HTERT RPE-1 (cell line): ENCODE data around the gene GATA3.

Experiments
- in situ Hi-C: fragments of 300-500 bp; cut with MboI; formaldehyde crosslinking; loops from 4 replicates; pipeline ENCODE4 v1.14.3; 2020; ENCODE audit warnings: low sequenced_read_pairs

GATA3 gene

GRCh38 chr10:8063128-8063908, 8.8 kb downstream of the GATA3 start:
- in situ Hi-C loops, result no loop called here

GRCh38 chr10:8063935-8064334, 9.4 kb downstream of the GATA3 start:
- in situ Hi-C loops, result no loop called here

GRCh38 chr10:8064436-8064835, 9.9 kb downstream of the GATA3 start:
- in situ Hi-C loops, result no loop called here

GRCh38 chr10:8065651-8066050, 11.2 kb downstream of the GATA3 start:
- in situ Hi-C loops, result no loop called here

- in situ Hi-C loops, result no loop called here
Measured at GRCh38 chr10:8066124-8066523, 11.6 kb downstream of the GATA3 start.

GRCh38 chr10:8066797-8067196, 12.3 kb downstream of the GATA3 start:
- in situ Hi-C loops, result no loop called here

GRCh38 chr10:8069108-8069507, 14.6 kb downstream of the GATA3 start:
- in situ Hi-C loops, result no loop called here

GRCh38 chr10:8069627-8070026, 15.1 kb downstream of the GATA3 start:
- in situ Hi-C loops, result no loop called here

- in situ Hi-C loops, result no loop called here
Measured at GRCh38 chr10:8070440-8070839, 16.0 kb downstream of the GATA3 start.

- in situ Hi-C loops, result no loop called here
Measured at GRCh38 chr10:8071006-8071405, 16.5 kb downstream of the GATA3 start.

GRCh38 chr10:8071666-8072065, 17.2 kb downstream of the GATA3 start:
- in situ Hi-C loops, result no loop called here

- in situ Hi-C loops, result no loop called here
Measured at GRCh38 chr10:8072211-8072610, 17.7 kb downstream of the GATA3 start.

- in situ Hi-C loops, result no loop called here
Measured at GRCh38 chr10:8073691-8074416, 19.4 kb downstream of the GATA3 start.

GRCh38 chr10:8074881-8075280, 20.4 kb downstream of the GATA3 start:
- in situ Hi-C loops, result no loop called here

GRCh38 chr10:8075282-8076260, 21.1 kb downstream of the GATA3 start:
- in situ Hi-C loops, result no loop called here

- in situ Hi-C loops, result no loop called here
Measured at GRCh38 chr10:8076933-8077332, 22.4 kb downstream of the GATA3 start.

- in situ Hi-C loops, result no loop called here
Measured at GRCh38 chr10:8078027-8078426, 23.5 kb downstream of the GATA3 start.

GRCh38 chr10:8079126-8079525, 24.6 kb downstream of the GATA3 start:
- in situ Hi-C loops, result no loop called here

GRCh38 chr10:8084799-8085198, 30.3 kb downstream of the GATA3 start:
- in situ Hi-C loops, result no loop called here

- in situ Hi-C loops, result no loop called here
Measured at GRCh38 chr10:8085251-8085650, 30.8 kb downstream of the GATA3 start.

- in situ Hi-C loops, result no loop called here
Measured at GRCh38 chr10:8086315-8086714, 31.8 kb downstream of the GATA3 start.
